Fibroblast of skin of scalp (primary cell): Measurements from ENCODE around the gene PARN.
"Not testable (repeated sequence)": the region's sequence is repeated elsewhere in the genome, so short reads cannot be mapped to it uniquely, and the experiment has no call there.

ENCODE experiments used
- DNase-seq: peaks from one replicate; pipeline ENCODE4 v3.0.0-alpha.2; 2013

Gene PARN

DNA sequence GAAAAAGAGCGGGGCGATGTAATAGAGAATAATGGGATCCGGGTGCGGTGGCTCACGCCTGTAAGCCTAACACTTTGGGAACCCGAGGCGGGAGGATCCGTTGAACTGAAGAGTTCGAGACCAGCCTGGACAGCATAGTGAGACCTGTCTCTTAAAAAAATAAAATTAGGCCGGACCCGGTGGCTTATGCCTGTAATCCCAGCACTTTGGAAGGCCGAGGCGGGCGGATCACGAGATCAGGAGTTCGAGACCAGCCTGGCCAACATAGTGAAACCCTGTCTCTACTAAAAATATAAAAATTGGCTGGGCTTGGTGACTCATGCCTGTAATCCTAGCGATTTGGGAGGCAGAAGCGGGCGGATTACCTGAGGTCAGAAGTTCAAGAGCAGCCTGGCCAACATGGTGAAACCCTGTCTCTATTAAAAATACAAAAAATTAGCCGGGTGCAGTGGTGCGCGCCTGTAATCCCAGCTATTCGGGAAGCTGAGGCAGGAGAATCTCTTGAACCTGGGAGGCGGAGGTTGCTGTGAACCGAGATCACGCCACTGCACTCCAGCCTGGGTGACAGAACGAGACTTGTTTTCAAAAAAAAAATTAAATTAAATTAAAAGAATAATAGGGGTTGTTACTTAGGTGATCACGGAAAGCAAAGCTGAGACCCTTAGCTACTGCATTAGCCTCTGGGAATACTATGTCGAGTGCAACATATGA lies 715 bp upstream of the PARN start:
- not testable (repeated sequence) for DNase-seq

DNA sequence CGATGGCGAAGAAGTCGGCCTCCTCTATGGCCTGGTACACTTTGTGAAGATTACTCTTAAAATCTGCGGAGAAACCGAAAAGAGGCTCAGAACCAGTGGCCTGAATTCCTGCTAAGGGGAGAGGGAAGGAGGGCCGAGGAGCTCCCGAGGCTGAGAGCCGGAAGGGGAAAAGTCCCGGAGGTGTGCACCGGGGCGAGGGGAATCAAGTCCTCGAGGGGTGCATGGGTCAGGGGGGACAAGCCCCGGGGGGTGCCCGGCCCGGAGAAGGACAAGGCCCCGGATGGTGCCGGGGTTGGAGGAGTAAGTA lies 495 bp downstream of the PARN start:
- DNase-seq = peak; percentile 5

DNA sequence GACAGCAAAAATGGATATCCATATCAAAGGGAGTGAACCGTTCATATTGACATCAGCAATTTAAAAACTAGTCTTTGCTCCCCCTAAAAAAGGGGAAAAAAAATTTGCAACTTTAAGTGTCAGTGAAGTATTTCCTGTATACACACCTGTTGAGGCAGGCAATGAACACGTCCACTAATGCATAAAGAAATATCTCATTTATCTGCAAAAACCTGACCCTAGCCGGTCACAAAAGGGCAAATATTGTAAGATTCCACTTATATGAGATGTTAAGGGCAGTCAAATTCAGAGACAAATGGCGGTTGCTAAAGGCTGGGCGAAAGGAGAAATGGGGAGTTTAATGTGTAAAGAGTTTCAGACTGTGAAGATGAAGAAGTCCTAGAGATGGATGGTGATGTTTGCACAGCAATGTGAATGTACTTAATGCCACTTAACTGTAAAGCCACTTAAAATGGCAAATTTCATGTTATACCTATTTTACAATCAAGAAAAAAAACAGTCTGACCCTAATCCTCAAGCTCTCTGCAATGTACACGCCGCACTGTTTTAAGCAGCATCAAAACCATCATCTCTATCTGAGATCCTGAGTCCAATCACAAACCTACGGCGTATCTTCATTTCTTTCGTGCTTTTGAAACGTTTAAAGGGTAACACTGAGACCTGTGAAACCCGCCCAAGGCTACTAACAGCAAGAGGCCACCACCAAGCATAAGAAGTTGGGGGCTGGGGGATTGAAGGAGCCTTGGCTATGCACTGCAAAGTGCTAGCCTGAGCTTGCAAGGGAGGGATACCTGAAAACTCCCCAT lies 1.1 kb downstream of the PARN start:
- DNase-seq = peak; percentile 7

DNA sequence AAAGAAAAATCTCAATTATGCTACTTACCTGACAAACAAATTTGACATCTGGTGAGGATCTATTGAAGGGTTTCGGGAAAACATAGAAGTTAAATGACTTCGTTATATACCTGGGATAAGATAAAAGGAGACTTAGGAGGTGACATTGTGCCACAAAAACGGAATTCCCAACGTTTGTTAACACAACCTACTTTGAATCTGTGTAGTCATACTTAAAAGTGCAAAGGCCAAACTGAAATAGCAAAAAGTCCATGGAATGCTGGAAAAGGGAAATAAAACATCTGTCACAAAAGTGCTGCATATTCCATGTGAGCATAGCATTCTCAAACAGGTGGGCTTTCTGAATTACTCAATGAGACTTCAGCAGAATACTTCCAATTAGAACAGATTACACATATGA lies 3.0 kb downstream of the PARN start:
- DNase-seq = no peak

DNA sequence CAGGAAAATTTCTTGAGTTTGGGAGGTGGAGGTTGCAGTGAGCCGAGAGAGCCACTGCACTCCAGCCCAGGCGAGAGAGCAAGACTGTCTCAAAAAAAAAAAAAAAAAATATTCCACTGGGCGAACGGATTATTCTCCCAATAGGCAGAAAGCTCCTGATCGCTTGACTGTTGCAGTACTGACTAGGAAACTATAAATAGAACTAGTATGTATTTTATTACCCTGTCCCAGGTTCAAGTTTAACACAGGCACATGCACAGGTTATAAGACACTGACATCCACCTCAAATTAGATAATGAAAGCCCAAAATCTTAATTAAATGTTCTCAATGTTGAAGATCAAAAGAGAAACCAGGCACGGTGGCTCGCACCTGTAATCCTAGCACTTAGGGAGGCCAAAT lies 11.5 kb downstream of the PARN start:
- DNase-seq = no peak

DNA sequence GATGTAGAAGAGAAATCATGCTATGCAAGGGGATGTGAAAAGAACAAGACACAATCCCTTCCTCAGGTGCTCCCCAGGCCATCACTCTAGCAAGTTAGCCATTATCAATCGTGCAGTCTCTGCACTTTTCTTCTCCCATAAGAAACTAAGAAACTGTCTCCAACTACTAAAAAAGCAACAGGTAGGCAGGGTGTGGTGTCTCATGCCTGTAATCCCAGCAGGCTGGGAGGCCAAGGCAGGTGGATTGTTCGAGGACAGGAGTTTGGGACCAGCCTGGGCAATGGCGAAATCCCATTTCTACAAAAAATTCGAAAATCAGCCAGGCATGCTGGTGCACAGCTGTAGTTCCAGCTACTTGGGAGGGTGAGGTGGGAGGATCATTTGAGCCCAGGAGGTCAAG lies 13.8 kb downstream of the PARN start:
- DNase-seq = no peak

DNA sequence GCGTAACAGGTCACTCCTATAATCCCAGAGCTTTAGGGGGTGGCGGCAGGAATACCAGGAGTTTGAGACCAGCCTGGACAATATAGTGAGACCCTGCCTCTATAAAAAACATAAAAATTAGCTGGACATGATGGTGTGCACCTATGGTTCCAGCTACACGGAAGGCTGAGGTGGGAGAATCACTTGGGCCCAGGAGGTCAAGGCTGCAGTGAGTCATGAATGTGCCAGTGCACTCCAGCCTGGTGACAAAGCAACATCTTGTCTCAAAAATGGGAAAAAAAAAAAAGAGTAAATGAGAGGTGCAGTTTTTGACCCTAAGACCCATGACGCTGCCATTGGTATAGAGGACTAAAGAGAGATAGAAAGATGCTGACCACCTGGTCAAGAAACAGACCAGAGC lies 16.1 kb downstream of the PARN start:
- DNase-seq = no peak

DNA sequence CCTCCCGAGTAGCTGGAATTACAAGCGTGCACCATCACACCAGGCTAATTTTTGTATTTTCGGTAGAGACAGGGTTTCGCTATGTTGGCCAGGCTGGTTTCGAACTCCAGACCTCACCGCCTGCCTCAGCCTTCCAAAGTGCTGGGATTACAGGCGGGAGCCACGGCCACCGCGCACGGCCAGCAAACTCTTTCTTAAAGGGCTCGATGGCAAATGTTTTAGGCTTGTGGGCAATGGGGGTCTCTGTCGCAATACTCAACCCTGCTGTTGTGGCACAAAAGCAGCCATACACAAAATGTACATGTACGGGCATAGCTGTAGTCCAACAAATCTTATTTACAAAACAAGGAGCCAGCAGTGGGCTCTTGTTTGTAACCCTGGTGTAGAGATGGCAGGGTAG lies 18.4 kb downstream of the PARN start:
- no peak for DNase-seq

DNA sequence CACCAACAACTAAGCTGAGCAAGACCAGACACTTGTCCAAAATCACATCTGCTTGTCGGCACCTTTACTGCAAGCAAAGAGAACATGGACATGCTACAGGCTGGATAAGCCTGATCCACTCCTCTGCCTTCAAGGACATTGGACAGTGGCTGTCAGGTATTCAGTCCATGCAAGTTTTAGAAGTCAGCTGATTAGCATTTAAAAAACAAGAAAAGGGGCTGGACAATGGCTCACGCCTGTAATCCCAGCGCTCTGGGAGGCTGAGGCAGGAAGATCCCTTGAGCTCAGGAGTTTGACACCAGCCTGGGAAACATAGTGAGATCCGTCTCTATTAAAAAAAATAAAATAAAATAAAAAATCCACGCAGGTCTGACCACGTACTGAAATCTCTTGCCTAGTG lies 20.3 kb downstream of the PARN start:
- DNase-seq = no peak

DNA sequence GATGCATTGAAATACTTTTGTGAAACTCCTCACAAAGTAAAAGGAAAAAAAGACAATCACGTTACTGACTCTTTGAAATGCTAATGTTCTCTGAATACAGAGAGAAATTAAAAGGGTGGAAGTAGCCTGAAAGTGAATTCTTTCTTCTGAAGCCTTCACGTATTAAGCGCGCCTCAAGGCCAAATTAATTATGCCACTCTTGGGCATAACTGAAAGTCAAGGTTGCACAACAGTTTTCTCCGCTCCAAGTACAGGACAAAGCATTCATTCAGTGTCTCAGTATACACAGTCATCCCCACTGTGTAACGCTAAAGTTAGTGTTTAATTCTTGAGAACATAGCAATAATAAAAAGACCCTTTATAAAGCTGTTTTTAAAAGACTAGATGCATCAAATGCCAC lies 21.5 kb downstream of the PARN start:
- DNase-seq = no peak

DNA sequence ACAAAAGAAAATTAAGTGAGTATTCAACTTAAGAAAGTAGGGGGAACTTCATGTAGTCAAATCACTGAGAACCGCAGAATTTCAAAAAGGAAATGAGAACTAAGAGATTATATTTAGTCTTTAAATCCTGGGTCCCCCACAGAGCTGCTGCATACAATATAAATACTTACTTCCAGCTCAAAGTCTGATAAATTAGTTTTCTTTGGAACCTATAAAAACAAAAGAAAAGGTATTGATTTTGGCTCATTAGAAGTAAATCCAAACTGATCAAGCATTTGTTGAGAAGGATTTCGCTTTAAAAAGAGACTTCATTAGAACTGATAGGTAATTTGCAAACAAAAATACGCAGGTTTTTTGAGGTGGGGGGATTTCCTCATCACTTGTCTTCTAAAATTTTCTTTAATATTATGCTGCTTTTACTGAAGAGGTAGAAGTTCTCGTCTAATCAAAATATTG lies 21.9 kb downstream of the PARN start:
- DNase-seq = no peak

DNA sequence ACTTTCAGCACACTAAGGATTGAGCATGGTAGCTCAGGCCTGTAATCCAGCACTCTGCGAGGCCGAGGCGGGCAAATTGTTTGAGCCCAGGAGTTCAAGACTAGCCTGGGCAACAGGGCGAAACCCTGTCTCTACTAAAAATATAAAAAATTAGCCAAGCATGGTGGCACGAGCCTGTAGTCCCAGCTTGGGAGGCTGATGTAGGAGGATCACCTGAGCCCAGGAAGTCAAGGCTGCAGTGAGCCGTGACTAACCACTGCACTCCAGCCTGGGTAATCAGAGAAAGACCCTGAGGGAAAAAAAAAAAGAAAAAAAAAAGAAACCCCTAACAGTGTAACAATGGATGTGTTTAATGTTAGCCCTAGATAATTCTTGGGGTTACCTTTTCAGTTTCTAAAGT lies 24.0 kb downstream of the PARN start:
- DNase-seq = no peak

DNA sequence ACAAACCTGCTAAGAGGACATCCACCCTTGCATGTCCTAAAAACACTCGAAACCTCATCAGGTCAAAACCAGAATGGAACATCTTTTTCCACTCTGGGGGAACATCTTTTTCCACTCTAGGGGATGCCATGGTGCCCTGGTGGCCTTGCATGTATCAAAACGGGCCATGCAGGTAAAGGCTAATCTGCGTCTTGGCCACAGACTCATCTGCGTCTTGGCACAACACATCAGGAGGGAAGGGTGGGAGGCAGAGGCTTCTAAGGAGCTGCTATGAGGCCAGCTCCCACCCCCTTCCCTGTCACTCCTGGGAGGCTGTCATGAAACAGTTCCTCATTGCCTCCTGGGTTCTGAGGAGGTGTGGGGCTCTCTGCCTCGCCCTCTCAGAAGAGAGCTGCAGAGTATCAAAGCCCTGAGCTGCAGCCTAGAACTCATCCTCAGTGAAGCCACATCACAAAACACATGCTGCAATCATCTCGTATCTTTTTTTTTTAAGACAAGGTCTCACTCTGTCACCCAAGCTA lies 27.6 kb downstream of the PARN start:
- DNase-seq = no peak

DNA sequence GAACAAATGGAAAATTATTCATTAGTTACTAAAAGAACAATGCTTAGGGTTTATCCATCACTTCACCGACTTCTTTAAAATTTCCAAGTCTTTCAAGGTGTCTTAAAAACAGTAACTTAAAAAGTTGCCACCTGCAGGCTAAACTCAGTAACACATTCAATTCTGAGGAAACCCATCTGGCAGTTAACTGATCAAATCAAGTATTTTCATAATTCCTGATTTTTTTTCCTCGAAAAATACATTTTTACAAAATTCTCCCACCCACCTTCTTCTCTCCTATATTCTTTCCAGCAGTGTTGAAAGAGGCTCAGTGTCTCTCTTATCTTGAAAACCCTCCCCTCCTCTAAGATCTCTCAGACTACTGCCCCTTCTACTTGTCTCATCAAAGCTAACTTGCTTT lies 29.9 kb downstream of the PARN start:
- DNase-seq = peak; percentile 22

DNA sequence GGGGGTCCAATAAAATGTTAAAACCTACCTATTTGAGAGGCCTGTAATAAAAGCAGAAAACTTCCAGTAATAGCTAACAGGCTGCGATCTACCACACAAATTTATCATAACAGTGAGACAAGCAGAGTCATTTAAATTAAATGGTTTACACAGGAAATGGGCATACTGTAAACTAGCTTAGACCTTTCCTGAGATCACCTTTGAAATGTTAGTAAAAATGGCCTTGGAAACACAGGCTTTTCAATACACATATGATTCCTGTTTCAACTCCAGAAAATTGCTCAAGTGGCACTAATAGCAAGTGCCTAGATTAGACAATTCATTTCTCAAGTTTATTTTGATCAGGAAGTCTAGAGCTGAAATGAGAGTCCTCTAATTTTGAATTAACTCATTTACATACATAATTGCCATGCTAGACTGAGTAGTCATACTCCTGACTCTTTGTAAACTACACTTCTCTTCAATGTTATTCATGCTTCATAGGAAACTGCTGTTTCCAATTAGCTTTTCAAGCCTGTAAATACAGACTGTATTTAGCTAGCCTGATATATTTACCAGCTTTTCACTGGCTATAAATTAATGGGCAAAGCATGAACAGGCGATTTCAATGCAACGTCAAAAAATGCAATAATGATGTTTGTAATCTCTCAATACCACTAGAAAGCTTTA lies 43.3 kb downstream of the PARN start:
- DNase-seq = no peak

DNA sequence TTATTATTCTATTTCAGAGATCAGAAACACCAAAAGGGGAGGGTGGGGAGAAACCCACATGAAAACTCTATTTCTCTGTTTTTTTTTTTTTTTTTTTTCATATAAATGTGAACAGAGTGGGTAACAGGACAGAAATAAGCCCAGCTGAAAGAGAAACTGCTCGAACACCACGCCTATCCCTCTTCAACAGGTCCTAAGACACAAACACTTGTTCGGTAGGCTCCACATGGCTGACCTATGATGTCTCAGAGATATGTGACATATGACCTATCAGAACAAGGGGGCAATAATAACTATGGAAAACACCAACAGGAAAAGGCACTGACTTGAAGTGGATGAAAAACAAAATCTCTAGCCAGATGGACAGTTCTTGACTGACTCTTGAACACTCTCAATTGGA lies 44.8 kb downstream of the PARN start:
- no peak for DNase-seq

DNA sequence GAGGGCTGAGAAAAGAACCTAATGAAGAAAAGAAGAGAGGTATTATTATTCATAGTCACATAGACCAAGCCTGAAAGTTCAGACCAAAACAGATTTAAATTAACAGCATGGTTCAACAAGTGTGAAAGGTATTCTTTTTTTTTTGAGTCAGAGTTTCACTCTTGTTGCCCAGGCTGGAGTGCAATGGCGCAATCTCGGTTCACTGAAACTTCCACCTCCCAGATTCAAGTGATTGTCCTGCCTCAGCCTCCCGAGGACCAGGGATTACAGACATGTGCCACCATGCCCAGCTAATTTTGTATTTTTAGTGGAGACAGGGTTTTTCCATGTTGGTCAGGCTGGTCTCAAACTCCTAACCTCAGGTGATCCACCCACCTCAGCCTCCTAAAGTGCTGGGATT lies 49.1 kb downstream of the PARN start:
- not testable (repeated sequence) for DNase-seq

DNA sequence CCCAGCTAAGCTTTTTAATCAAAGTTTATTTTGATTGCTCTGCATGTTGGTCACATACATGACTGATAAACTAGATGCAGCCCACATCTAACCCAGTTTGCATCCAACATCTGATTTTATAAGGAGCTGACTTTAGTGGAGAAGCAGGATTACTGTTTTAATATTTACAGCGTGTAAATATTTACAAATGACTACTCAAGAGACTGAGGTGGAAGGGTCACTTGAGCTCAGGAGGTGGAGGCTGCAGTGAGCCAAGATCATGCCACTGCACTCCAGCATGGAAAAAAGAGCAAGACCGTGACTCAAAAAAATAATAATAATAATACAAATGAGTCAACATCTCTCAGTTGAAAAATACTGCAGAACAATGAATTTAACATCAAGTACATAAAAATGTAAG lies 50.8 kb downstream of the PARN start:
- no peak for DNase-seq

DNA sequence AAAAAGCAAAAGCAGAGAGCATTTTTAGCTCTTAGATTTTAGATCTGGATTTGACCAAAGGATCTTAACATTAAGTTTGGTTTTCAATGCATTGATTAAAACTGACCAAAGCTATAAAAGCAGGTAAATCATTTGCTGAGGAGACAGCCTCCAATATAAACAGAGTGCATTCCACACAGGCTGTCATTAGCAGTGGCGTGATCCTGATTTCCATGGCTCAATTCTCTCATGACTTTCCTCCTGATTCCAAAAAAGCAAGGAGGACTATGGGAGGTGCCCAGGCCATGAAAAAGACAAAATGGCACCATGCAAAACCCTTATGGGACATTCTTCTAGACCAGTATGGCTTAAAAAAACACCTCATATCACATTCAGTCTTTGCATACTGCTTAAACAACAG lies 53.5 kb downstream of the PARN start:
- DNase-seq = no peak

DNA sequence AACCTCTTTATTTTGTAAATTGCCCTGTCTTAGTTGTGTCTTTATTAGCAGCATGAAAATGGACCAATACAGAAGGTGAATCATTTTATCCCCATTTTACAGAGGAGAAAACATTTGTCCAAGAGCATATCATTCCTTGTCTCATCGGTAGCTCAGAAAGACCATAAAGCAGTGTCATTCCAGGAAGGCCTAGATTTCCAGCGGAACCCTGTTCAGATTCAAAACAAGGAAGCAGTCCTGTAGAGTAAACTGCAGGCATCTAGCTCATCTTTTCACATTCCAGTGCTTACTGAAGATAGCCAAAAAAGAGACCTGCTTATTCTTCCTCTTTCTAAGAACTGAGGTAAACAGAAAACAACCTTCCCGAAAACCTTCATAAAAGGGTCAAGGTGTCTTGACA lies 54.0 kb downstream of the PARN start:
- DNase-seq = no peak

DNA sequence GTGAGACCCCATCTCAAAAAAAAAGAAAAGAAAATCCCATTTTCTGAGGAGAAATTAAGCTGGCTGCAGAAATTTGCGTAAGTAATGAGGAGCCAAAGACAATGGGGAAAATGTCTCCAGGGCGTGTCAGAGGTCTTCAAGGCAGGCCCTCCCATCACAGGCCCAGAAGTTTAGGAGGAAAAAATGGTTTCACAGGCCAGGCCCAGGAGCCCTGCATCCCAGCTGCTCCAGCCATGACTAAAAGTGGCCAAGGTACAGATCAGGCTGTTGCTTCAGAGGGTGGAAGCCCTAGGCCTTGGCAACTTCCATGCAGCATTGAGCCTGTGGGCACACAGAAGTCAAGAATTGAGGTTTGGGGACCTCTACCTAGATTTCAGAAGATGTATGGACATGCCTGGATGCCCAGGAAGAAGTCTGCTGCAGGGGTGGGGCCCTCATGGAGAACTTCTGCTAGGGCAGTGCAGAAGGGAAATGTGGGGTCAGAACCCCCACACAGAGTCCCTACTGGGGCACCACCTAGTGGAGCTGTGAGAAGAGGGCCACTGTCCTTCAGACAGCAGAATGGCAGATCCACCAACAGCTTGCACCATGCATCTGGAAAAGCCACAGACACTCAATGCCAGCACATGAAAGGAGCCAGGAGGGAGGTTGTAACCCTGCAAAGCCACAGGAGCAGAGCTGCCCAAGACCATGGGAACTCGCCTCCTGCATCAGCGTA lies 55.2 kb downstream of the PARN start:
- DNase-seq = not testable (repeated sequence)

DNA sequence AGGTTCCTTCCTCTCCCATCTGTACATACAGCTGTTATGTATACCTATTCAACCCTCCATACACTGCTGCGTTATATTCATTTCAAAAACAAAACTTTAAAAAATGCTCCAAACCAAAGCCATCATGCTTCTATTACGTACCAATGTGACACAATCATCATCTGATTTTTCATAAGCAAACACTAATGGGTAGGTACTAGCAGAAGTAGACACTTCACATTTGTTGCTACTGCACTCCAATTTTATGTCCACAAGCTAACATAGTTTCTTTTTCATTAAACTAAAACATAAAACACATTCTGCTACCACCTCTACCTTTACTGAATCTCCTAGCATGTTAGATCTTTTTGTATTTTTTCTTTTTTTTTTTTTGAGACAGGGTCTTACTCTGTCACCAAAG lies 57.5 kb downstream of the PARN start:
- no peak for DNase-seq

DNA sequence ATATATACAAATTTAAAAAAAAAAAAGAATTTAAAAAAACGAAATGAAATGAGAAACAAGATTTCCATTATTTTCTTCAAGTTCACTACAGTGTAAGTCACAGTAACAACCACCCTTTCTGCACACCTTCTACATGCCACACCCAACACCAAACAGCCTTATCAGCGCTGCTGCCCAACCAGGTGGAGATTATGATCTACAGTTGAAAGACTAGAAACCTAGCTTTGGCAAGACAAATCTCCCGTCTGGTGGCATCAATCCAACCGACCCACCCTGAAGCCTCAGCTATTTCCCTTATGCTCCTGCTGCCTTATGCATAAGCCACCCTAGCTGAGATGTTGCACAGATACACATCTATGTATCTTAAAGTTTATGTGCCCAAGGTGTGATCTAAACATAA lies 60.8 kb downstream of the PARN start:
- DNase-seq = no peak
